CD4-positive, alpha-beta T cell (primary cell): ENCODE results near the gene MRPS31. TPM values are rescaled to one million over a fixed set of nuclear protein-coding genes. Genes with fewer than 3 reads are reported as not detected.

Experiments
- ATAC-seq: fragments of 200-7000 bp; cut with Tn5 transposase; one replicate; pipeline ENCODE4 v1.10.0; 2022; ENCODE audit warnings: mild to moderate bottlenecking; ENCODE audit not compliant: poor library complexity
- CTCF ChIA-PET: fragments of 350-600 bp; sonication (Branson Sonifier 250); formaldehyde crosslinking; loops from one replicate; lab custom pipeline; 2021; ENCODE audit warnings: antibody characterized with exemption, inconsistent platforms; lab: Charles Lee
- POLR2A ChIA-PET: fragments of 350-600 bp; sonication (Branson Sonifier 250); formaldehyde crosslinking; loops from one replicate; lab custom pipeline; 2021; ENCODE audit warnings: antibody characterized with exemption, inconsistent platforms; lab: Charles Lee
- DNase-seq, 14 experiments: peaks; one replicate each; pipeline ENCODE4 v3.0.0-alpha.2; 2013 to 2020; ENCODE audit warnings: mixed read lengths in 2 of 14
- H3K27ac ChIP-seq, 2 donors: one replicate each; pipeline versions ENCODE4 v1.5.1 to v1.7.0; 2013; ENCODE audit warnings: low read length in 2 of 2, low read depth in 1 of 2, mild to moderate bottlenecking in 1 of 2
- H3K27me3 ChIP-seq, 2 experiments: 1 replicate in 1 of 2; 2 replicates in 1 of 2; pipeline versions ENCODE4 v1.6.1 to v1.7.0; 2013; ENCODE audit warnings: low read length in 2 of 2, control low read depth in 1 of 2, mild to moderate bottlenecking in 1 of 2, moderate library complexity in 1 of 2; ENCODE audit not compliant: insufficient read depth in 2 of 2, control insufficient read depth in 1 of 2
- H3K36me3 ChIP-seq: one replicate; pipeline ENCODE4 v1.6.1; 2013; ENCODE audit warnings: low read length, control low read depth; ENCODE audit not compliant: insufficient read depth
- H3K4me1 ChIP-seq: one replicate; pipeline ENCODE4 v1.6.1; 2013; ENCODE audit warnings: low read length, control low read depth; ENCODE audit not compliant: insufficient read depth
- H3K4me3 ChIP-seq: one replicate; pipeline ENCODE4 v1.5.1; 2013; ENCODE audit warnings: mild to moderate bottlenecking, low read length, moderate library complexity
- H3K9me3 ChIP-seq, 2 experiments: 1 replicate in 1 of 2; 2 replicates in 1 of 2; pipeline versions ENCODE4 v1.6.1 to v1.7.0; 2013; ENCODE audit warnings: low read length in 2 of 2, mild to moderate bottlenecking in 2 of 2, control low read depth in 1 of 2, moderate library complexity in 1 of 2; ENCODE audit not compliant: control insufficient read depth in 1 of 2, insufficient read depth in 1 of 2
- H3K27ac Mint-ChIP-seq: one replicate; pipeline ENCODE4 v1.8.0; 2020; ENCODE audit warnings: mixed read lengths
- H3K27me3 Mint-ChIP-seq: one replicate; pipeline ENCODE4 v1.8.0; 2021; ENCODE audit warnings: mixed read lengths
- H3K36me3 Mint-ChIP-seq: one replicate; pipeline ENCODE4 v1.8.0; 2021; ENCODE audit warnings: low read depth, mixed read lengths
- H3K4me1 Mint-ChIP-seq: one replicate; pipeline ENCODE4 v1.8.0; 2021; ENCODE audit warnings: low read depth, mixed read lengths
- H3K4me3 Mint-ChIP-seq: one replicate; pipeline ENCODE4 v1.8.0; 2020; ENCODE audit warnings: mild to moderate bottlenecking, mixed read lengths
- H3K9me3 Mint-ChIP-seq: one replicate; pipeline ENCODE4 v1.8.0; 2020; ENCODE audit warnings: mixed read lengths
- CTCF ChIP-seq: fragments of 200-600 bp; IDR thresholded peaks from one replicate; pipeline ENCODE4 v1.8.0; 2022; ENCODE audit warnings: antibody characterized with exemption, mild to moderate bottlenecking
- intact Hi-C, 2 experiments: fragments of 100-400 bp; cut with DNase I in 1 of 2; cut with micrococcal nuclease in 1 of 2; formaldehyde crosslinking; loops; one replicate each; pipeline versions ENCODE4 v1.15.1 to v1.9.0; 2023 to 2025; cut with DNase I, micrococcal nuclease
- total RNA-seq, 174 experiments: library from RNA in 2 of 174; stranded (reverse) in 2 of 174; gene quantifications; one replicate each; pipeline ENCODE4 v1.2.3 and lab custom pipeline; 2021 to 2026

MRPS31 gene
- total RNA-seq, 2 experiments from 2014 or later = 8.3 to 9.5 TPM

GRCh38 chr13:40765602-40766001, 5.4 kb downstream of the MRPS31 start:
- ATAC-seq (no peak), DNase-seq (no peak)
- Histone ChIP-seq H3K27me3 (no peaks in the 10 kb centered on the region), H3K4me3 (no peak overlapping the region), H3K27ac (no peak overlapping the region), H3K9me3 (no peaks in the 10 kb centered on the region), H3K36me3 (peaks cover 27% of the 10 kb centered on the region), H3K4me1 (peaks cover 16% of the 10 kb centered on the region)
- Mint-ChIP-seq H3K27ac (no peak overlapping the region), H3K4me3 (no peak overlapping the region), H3K9me3 (no peaks in the 10 kb centered on the region), H3K36me3 (peaks cover 45% of the 10 kb centered on the region), H3K27me3 (no peaks in the 10 kb centered on the region), H3K4me1 (peaks cover 51% of the 10 kb centered on the region)
- no peak for TF ChIP-seq CTCF
- intact Hi-C loops = no loop called here
- ChIA-PET CTCF (interaction anchor here (0.9 kb wide), 1 partner anchor 11 kb away, joined by 5 read pairs; no protein-coding TSS in a partner anchor), POLR2A (interaction anchor here (0.7 kb wide), 1 partner anchor 156 kb away, joined by 3 read pairs; no protein-coding TSS in a partner anchor)

DNA sequence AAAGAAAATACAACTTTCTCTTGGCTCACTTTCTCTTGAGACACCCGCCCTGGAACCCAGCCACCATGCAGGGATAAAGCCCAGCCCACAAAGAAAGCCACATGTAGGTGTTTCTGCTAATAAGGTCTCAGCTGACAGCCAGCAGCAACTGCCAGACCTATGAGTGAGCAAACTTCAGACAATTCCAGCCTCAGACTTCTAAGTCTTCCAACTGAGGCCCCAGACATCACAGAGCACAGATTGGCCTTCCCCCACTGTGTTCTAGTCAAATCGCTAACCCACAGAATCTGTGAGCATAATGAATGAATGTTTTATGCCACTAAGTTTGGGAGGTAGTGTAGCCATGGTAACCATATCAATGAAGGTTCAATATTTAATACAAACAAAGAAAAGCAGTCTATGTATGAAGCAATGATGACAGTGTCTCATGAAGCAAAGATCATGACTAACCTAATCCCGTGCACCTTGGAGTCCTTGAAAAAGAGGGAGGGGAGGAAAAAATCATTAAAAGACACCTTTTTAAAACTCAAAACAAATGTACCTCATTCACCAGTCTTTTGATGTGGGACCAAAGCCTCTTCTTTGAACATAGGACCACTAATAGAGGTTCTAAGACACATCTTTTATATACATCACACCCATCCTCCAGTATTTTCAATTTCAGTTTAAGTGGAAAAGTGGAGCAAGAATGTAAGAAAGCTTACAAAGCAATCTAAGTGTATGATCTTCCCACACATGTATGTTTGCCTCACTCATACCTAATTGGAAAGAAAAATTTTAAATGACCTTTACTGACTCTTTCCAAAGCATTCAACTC, 6.2 kb downstream of the MRPS31 start:
- Histone ChIP-seq H3K27ac (no peak overlapping the region), H3K27me3 (no peaks in the 10 kb centered on the region), H3K4me1 (peaks cover 8% of the 10 kb centered on the region), H3K36me3 (peaks cover 34% of the 10 kb centered on the region), H3K4me3 (no peak overlapping the region), H3K9me3 (no peaks in the 10 kb centered on the region)
- Mint-ChIP-seq H3K4me3 (peak overlapping the region; percentile 31), H3K9me3 (no peaks in the 10 kb centered on the region), H3K36me3 (peaks cover 51% of the 10 kb centered on the region), H3K27me3 (no peaks in the 10 kb centered on the region), H3K4me1 (peaks cover 44% of the 10 kb centered on the region), H3K27ac (peak overlapping the region; percentile 74)
- POLR2A ChIA-PET = interaction anchor here (0.7 kb wide), 1 partner anchor 157 kb away, joined by 3 read pairs; no protein-coding TSS in a partner anchor
- CTCF ChIA-PET = interaction anchor here (0.9 kb wide), 1 partner anchor 12 kb away, joined by 5 read pairs; no protein-coding TSS in a partner anchor
- intact Hi-C loops = loop anchor here in 1 of 2 experiments (5.0 kb wide), 1 partner anchor 33 kb away; no protein-coding TSS in a partner anchor
- ATAC-seq (peak; percentile 82), DNase-seq (peak in 5 of 14 experiments; percentile 7 to 75 (median 31))
- no peak for TF ChIP-seq CTCF

GRCh38 chr13:40762849-40763248, 8.1 kb downstream of the MRPS31 start:
- Mint-ChIP-seq H3K36me3 (peaks cover 65% of the 10 kb centered on the region), H3K4me3 (no peak overlapping the region)

More at GRCh38 chr13:40762849-40763248, 8.1 kb downstream of the MRPS31 start:
- Mint-ChIP-seq H3K4me1 (peaks cover 38% of the 10 kb centered on the region), H3K9me3 (no peaks in the 10 kb centered on the region), H3K27me3 (no peaks in the 10 kb centered on the region), H3K27ac (peak overlapping the region; percentile 14)
- ATAC-seq (no peak), DNase-seq (no peak)
- no peaks in the 10 kb centered on the region for H3K9me3 ChIP-seq
- ChIA-PET POLR2A (no interaction called here), CTCF (no interaction called here)
- peaks cover 39% of the 10 kb centered on the region for H3K36me3 ChIP-seq
- no peak overlapping the region for H3K4me3 ChIP-seq
- peaks cover 6% of the 10 kb centered on the region for H3K4me1 ChIP-seq
- intact Hi-C loops = loop anchor here in 1 of 2 experiments (5.0 kb wide), 1 partner anchor 34 kb away; no protein-coding TSS in a partner anchor
- H3K27ac ChIP-seq = no peak overlapping the region
- H3K27me3 ChIP-seq = no peaks in the 10 kb centered on the region
- TF ChIP-seq CTCF = no peak
